CD4-positive, alpha-beta T cell (primary cell): ENCODE data around the gene SLC12A1. TPM values are rescaled to one million over a fixed set of nuclear protein-coding genes. Genes with fewer than 3 reads are reported as not detected.

ENCODE experiments used
- ATAC-seq: fragments of 200-7000 bp; cut with Tn5 transposase; one replicate; pipeline ENCODE4 v1.10.0; 2022; ENCODE audit warnings: mild to moderate bottlenecking; ENCODE audit not compliant: poor library complexity
- CTCF ChIA-PET: fragments of 350-600 bp; sonication (Branson Sonifier 250); formaldehyde crosslinking; loops from one replicate; lab custom pipeline; 2021; ENCODE audit warnings: antibody characterized with exemption, inconsistent platforms; lab: Charles Lee
- POLR2A ChIA-PET: fragments of 350-600 bp; sonication (Branson Sonifier 250); formaldehyde crosslinking; loops from one replicate; lab custom pipeline; 2021; ENCODE audit warnings: antibody characterized with exemption, inconsistent platforms; lab: Charles Lee
- DNase-seq, 14 experiments: peaks; one replicate each; pipeline ENCODE4 v3.0.0-alpha.2; 2013 to 2020; ENCODE audit warnings: mixed read lengths in 2 of 14
- H3K27ac ChIP-seq, 2 donors: one replicate each; pipeline versions ENCODE4 v1.5.1 to v1.7.0; 2013; ENCODE audit warnings: low read length in 2 of 2, low read depth in 1 of 2, mild to moderate bottlenecking in 1 of 2
- H3K27me3 ChIP-seq, 2 experiments: 1 replicate in 1 of 2; 2 replicates in 1 of 2; pipeline versions ENCODE4 v1.6.1 to v1.7.0; 2013; ENCODE audit warnings: low read length in 2 of 2, control low read depth in 1 of 2, mild to moderate bottlenecking in 1 of 2, moderate library complexity in 1 of 2; ENCODE audit not compliant: insufficient read depth in 2 of 2, control insufficient read depth in 1 of 2
- H3K36me3 ChIP-seq: one replicate; pipeline ENCODE4 v1.6.1; 2013; ENCODE audit warnings: low read length, control low read depth; ENCODE audit not compliant: insufficient read depth
- H3K4me1 ChIP-seq: one replicate; pipeline ENCODE4 v1.6.1; 2013; ENCODE audit warnings: low read length, control low read depth; ENCODE audit not compliant: insufficient read depth
- H3K4me3 ChIP-seq: one replicate; pipeline ENCODE4 v1.5.1; 2013; ENCODE audit warnings: mild to moderate bottlenecking, low read length, moderate library complexity
- H3K9me3 ChIP-seq, 2 experiments: 1 replicate in 1 of 2; 2 replicates in 1 of 2; pipeline versions ENCODE4 v1.6.1 to v1.7.0; 2013; ENCODE audit warnings: low read length in 2 of 2, mild to moderate bottlenecking in 2 of 2, control low read depth in 1 of 2, moderate library complexity in 1 of 2; ENCODE audit not compliant: control insufficient read depth in 1 of 2, insufficient read depth in 1 of 2
- H3K27ac Mint-ChIP-seq: one replicate; pipeline ENCODE4 v1.8.0; 2020; ENCODE audit warnings: mixed read lengths
- H3K27me3 Mint-ChIP-seq: one replicate; pipeline ENCODE4 v1.8.0; 2021; ENCODE audit warnings: mixed read lengths
- H3K36me3 Mint-ChIP-seq: one replicate; pipeline ENCODE4 v1.8.0; 2021; ENCODE audit warnings: low read depth, mixed read lengths
- H3K4me1 Mint-ChIP-seq: one replicate; pipeline ENCODE4 v1.8.0; 2021; ENCODE audit warnings: low read depth, mixed read lengths
- H3K4me3 Mint-ChIP-seq: one replicate; pipeline ENCODE4 v1.8.0; 2020; ENCODE audit warnings: mild to moderate bottlenecking, mixed read lengths
- H3K9me3 Mint-ChIP-seq: one replicate; pipeline ENCODE4 v1.8.0; 2020; ENCODE audit warnings: mixed read lengths
- intact Hi-C, 2 experiments: fragments of 100-400 bp; cut with DNase I in 1 of 2; cut with micrococcal nuclease in 1 of 2; formaldehyde crosslinking; loops; one replicate each; pipeline versions ENCODE4 v1.15.1 to v1.9.0; 2023 to 2025; cut with DNase I, micrococcal nuclease
- total RNA-seq, 174 experiments: library from RNA in 2 of 174; stranded (reverse) in 2 of 174; gene quantifications; one replicate each; pipeline ENCODE4 v1.2.3 and lab custom pipeline; 2021 to 2026
- TF ChIP-seq, protein P1 (sequence below): fragments of 200-600 bp; IDR thresholded peaks from one replicate; pipeline ENCODE4 v1.8.0; 2022; ENCODE audit warnings: antibody characterized with exemption, mild to moderate bottlenecking

The SLC12A1 gene
- total RNA-seq, 2 experiments from 2014 or later: not detected

- H3K36me3 ChIP-seq: no peaks in the 10 kb centered on the region
- ChIA-PET POLR2A (no interaction called here), CTCF (no interaction called here)
- Mint-ChIP-seq H3K4me1 (no peaks in the 10 kb centered on the region), H3K27me3 (peaks cover 3% of the 10 kb centered on the region), H3K4me3 (no peak overlapping the region), H3K36me3 (no peaks in the 10 kb centered on the region), H3K27ac (no peak overlapping the region), H3K9me3 (no peaks in the 10 kb centered on the region)
- no peak overlapping the region for H3K27ac ChIP-seq
- intact Hi-C loops: loop anchor here in 1 of 2 experiments (10.0 kb wide), 1 partner anchor 165 kb away; no protein-coding TSS in a partner anchor
- TF ChIP-seq, protein P1, sequence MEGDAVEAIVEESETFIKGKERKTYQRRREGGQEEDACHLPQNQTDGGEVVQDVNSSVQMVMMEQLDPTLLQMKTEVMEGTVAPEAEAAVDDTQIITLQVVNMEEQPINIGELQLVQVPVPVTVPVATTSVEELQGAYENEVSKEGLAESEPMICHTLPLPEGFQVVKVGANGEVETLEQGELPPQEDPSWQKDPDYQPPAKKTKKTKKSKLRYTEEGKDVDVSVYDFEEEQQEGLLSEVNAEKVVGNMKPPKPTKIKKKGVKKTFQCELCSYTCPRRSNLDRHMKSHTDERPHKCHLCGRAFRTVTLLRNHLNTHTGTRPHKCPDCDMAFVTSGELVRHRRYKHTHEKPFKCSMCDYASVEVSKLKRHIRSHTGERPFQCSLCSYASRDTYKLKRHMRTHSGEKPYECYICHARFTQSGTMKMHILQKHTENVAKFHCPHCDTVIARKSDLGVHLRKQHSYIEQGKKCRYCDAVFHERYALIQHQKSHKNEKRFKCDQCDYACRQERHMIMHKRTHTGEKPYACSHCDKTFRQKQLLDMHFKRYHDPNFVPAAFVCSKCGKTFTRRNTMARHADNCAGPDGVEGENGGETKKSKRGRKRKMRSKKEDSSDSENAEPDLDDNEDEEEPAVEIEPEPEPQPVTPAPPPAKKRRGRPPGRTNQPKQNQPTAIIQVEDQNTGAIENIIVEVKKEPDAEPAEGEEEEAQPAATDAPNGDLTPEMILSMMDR: no peak
- H3K4me1 ChIP-seq: no peaks in the 10 kb centered on the region
- DNase-seq (no peak), ATAC-seq (no peak)
- H3K4me3 ChIP-seq: no peak overlapping the region
- no peaks in the 10 kb centered on the region for H3K9me3 ChIP-seq
- H3K27me3 ChIP-seq: peaks cover 0 to 3% of the 10 kb centered on the region in 2 experiments
Observed at GRCh38 chr15:48279608-48280007, 73.5 kb downstream of the SLC12A1 start.

DNA sequence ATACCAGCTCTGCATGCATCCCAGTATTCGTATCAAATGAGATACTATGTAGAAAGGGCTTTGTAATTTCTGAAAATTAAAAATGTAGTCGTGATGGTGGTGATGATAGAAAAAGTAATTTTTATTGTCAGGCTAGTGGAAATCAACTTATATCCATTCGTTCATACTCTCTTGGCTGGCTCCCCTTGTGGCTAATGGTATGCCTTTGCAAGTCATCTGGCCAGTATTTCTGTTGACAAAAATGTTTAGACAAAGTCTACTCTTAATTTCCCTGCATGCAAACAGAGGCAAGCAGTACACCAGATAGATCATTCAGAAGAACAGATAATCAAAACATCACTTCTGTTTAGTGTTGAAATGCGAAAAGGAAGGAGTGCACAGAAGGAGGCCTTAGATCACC lies 75.6 kb downstream of the SLC12A1 start:
- intact Hi-C loops: loop anchor here in 1 of 2 experiments (10.0 kb wide), 1 partner anchor 167 kb away; no protein-coding TSS in a partner anchor
- peaks cover 7% of the 10 kb centered on the region for H3K27me3 Mint-ChIP-seq

DNA sequence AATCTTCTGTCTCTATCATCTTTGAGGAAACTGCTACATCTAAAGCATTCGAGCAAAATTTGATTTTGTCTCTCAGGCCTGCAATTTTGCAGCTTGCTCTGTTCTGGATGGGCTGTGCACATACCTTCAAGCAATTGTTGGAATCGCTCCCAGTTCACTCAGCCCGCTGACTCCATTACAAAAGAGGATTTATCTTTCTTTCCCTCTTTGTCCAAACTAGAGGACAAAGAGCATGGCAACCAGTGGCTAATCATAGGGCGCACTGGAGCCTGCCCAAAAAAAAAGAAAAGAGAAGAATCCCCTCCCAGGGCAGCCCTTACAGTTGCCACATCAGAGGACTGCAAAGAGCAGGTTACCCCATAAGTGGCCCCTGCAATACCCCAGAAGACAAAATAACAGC lies 76.1 kb downstream of the SLC12A1 start:
- CTCF ChIA-PET: no interaction called here
- ATAC-seq (no peak), DNase-seq (no peak)
- POLR2A ChIA-PET: no interaction called here
- Histone ChIP-seq H3K27me3 (peaks cover 3 to 4% of the 10 kb centered on the region in 2 experiments), H3K4me3 (no peak overlapping the region), H3K36me3 (no peaks in the 10 kb centered on the region), H3K4me1 (peaks cover 3% of the 10 kb centered on the region), H3K9me3 (no peaks in the 10 kb centered on the region), H3K27ac (no peak overlapping the region)
- TF ChIP-seq, protein P1: no peak
- H3K4me1 Mint-ChIP-seq: no peaks in the 10 kb centered on the region
- peaks cover 7% of the 10 kb centered on the region for H3K27me3 Mint-ChIP-seq
- no peak overlapping the region for H3K4me3 Mint-ChIP-seq
- intact Hi-C loops: loop anchor here in 1 of 2 experiments (10.0 kb wide), 1 partner anchor 167 kb away; no protein-coding TSS in a partner anchor
- H3K27ac Mint-ChIP-seq: no peak overlapping the region
- H3K9me3 Mint-ChIP-seq: no peaks in the 10 kb centered on the region
- no peaks in the 10 kb centered on the region for H3K36me3 Mint-ChIP-seq

More for the DNA sequence above, 75.6 kb downstream of the SLC12A1 start:
- no peaks in the 10 kb centered on the region for H3K36me3 Mint-ChIP-seq
- CTCF ChIA-PET: no interaction called here
- H3K27ac ChIP-seq: no peak overlapping the region
- peaks cover 3 to 4% of the 10 kb centered on the region in 2 experiments for H3K27me3 ChIP-seq
- H3K4me1 Mint-ChIP-seq: no peaks in the 10 kb centered on the region
- no peak overlapping the region for H3K4me3 ChIP-seq
- DNase-seq (no peak), ATAC-seq (no peak)
- POLR2A ChIA-PET: no interaction called here
- H3K36me3 ChIP-seq: no peaks in the 10 kb centered on the region
- TF ChIP-seq, protein P1: no peak
- H3K4me1 ChIP-seq: peaks cover 3% of the 10 kb centered on the region
- H3K9me3 ChIP-seq: no peaks in the 10 kb centered on the region
- H3K9me3 Mint-ChIP-seq: no peaks in the 10 kb centered on the region
- H3K27ac Mint-ChIP-seq: no peak overlapping the region
- no peak overlapping the region for H3K4me3 Mint-ChIP-seq
